ENCODE measurements around the gene NFIB. TPM values are rescaled to one million over a fixed set of nuclear protein-coding genes. Genes with fewer than 3 reads are reported as not detected.

NFIB gene
- total RNA-seq, 4 donors from 2014 or later: 61.0 to 68.3 (median 65.4) TPM

- peaks cover 14 to 88% (median 16%) of the 10 kb centered on the region in 3 donors for H3K4me1 ChIP-seq
- peak; percentile 63 for TF ChIP-seq POLR2AphosphoS5 (IDR thresholded peaks at IDR 0.05)
- no peak for TF ChIP-seq CTCF (IDR thresholded peaks at IDR 0.05)
- H3K27me3 ChIP-seq: no peaks in the 10 kb centered on the region
- H3K9me3 ChIP-seq: no peaks in the 10 kb centered on the region
- no peaks in the 10 kb centered on the region for H3K36me3 ChIP-seq
- 22 to 25% methylated on average over 1 of the region's 1 CpG for WGBS, 2 donors (ENCODE audit: low coverage in 1 of 2)
- no peak overlapping the region for H3K4me3 ChIP-seq
- H3K27ac ChIP-seq: peak overlapping the region; percentile 63 to 81 (median 72)
- peak; percentile 74 for ATAC-seq
These were observed 108.5 kb downstream of the NFIB start for GRCh38 chr9:14205463-14205862.

- peak overlapping the region; percentile 67 to 81 (median 78) for H3K27ac ChIP-seq
- H3K36me3 ChIP-seq: no peaks in the 10 kb centered on the region
- TF ChIP-seq POLR2A (IDR thresholded peaks at IDR 0.05) (no peak), CTCF (IDR thresholded peaks at IDR 0.05) (peak in 2 of 4 experiments; percentile 6 to 8), POLR2AphosphoS5 (IDR thresholded peaks at IDR 0.05) (peak; percentile 67)
- no peaks in the 10 kb centered on the region for H3K27me3 ChIP-seq
- no peak overlapping the region for H3K4me3 ChIP-seq
- H3K4me1 ChIP-seq: peaks cover 16 to 89% (median 29%) of the 10 kb centered on the region in 3 donors
- H3K9me3 ChIP-seq: no peaks in the 10 kb centered on the region
- peak; percentile 48 for ATAC-seq
- WGBS, 2 donors (ENCODE audit: low coverage in 1 of 2): 19 to 20% methylated on average over 9 of the region's 12 CpGs
These were observed 110.4 kb downstream of the NFIB start for GRCh38 chr9:14203356-14204056.

GRCh38 chr9:14198841-14199455 is 115.0 kb downstream of the NFIB start:
- TF ChIP-seq POLR2A (IDR thresholded peaks at IDR 0.05) (no peak), CTCF (IDR thresholded peaks at IDR 0.05) (no peak), POLR2AphosphoS5 (IDR thresholded peaks at IDR 0.05) (peak; percentile 51), EP300 (IDR thresholded peaks at IDR 0.05) (no peak)
- Histone ChIP-seq H3K4me1 (peaks cover 21 to 84% (median 30%) of the 10 kb centered on the region in 3 donors), H3K27me3 (no peaks in the 10 kb centered on the region), H3K36me3 (no peaks in the 10 kb centered on the region), H3K27ac (peak overlapping the region; percentile 61 to 76 (median 69)), H3K9me3 (no peaks in the 10 kb centered on the region), H3K4me3 (peak overlapping the region in 1 of 2 donors; percentile 2)
- 8 to 16% methylated on average over 6 of the region's 6 CpGs for WGBS, 2 donors (ENCODE audit: low coverage in 1 of 2)
- ATAC-seq: peak; percentile 76

GRCh38 chr9:14198047-14198840 is 115.7 kb downstream of the NFIB start:
- TF ChIP-seq CTCF (IDR thresholded peaks at IDR 0.05) (no peak), POLR2A (IDR thresholded peaks at IDR 0.05) (no peak), EP300 (IDR thresholded peaks at IDR 0.05) (no peak), POLR2AphosphoS5 (IDR thresholded peaks at IDR 0.05) (no peak)
- 42 to 51% methylated on average over 10 to 11 of the region's 11 CpGs for WGBS, 2 donors (ENCODE audit: low coverage in 1 of 2)
- peak overlapping the region; percentile 61 to 76 (median 69) for H3K27ac ChIP-seq
- peaks cover 18 to 84% (median 24%) of the 10 kb centered on the region in 3 donors for H3K4me1 ChIP-seq
- ATAC-seq: no peak
- no peak overlapping the region for H3K4me3 ChIP-seq
- H3K36me3 ChIP-seq: no peaks in the 10 kb centered on the region
- no peaks in the 10 kb centered on the region for H3K27me3 ChIP-seq
- no peaks in the 10 kb centered on the region for H3K9me3 ChIP-seq

Measured in gastroesophageal sphincter (tissue), 4 donors.